HG02571 (cell line): ENCODE measurements around the gene PDE7B.
"Not testable (repeated sequence)": the region's sequence is repeated elsewhere in the genome, so short reads cannot be mapped to it uniquely, and the experiment has no call there.

Source experiments
- ATAC-seq: cut with Tn5 transposase; IDR thresholded peaks from one replicate; pipeline ENCODE4 v1.9.1; 2021; ENCODE audit warnings: mild to moderate bottlenecking, moderate library complexity; ENCODE audit not compliant: unreplicated experiment

Gene PDE7B

DNA sequence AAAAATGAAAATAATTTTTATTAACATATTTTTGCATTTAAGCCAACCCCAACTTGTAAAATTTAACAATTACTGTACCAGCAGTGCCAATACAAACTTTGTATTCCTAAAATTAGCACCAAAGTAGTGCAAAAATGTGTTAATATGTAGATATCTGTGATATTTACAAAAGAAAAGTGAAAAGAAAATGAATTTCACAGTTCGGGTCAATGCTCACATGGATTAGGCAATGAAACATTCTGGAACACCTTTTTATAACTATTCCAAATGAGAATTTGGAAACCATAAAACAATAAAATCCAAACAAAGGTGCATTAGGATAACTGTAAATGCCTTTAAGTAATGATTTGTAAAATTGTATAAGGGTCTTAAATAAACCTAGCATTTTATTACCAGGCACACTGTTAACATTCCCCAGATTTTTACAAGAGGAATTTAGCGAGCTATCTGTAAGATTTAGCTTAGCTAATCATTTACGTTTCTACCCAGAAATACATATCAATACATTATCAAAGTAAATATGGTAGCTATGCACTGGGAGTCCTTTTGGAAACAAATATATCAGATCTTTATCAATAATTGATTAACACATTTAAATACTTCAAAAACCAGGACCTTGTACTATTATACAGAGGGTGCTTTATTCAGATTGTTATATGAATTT lies 286.4 kb downstream of the PDE7B start:
- no peak for ATAC-seq

DNA sequence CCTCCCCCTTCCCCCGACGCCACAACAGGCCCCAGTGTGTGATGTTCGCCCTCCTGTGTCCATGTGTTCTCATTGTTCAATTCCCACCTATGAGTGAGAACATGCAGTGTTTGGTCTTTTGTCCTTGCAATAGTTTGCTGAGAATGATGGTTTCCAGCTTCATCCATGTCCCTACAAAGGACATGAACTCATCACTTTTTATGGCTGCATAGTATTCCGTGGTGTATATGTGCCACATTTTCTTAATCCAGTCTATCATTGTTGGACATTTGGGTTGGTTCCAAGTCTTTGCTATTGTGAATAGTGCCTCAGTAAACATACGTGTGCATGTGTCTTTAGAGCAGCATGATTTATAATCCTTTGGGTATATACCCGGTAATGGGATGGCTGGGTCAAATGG lies 287.6 kb downstream of the PDE7B start:
- not testable (repeated sequence) for ATAC-seq

DNA sequence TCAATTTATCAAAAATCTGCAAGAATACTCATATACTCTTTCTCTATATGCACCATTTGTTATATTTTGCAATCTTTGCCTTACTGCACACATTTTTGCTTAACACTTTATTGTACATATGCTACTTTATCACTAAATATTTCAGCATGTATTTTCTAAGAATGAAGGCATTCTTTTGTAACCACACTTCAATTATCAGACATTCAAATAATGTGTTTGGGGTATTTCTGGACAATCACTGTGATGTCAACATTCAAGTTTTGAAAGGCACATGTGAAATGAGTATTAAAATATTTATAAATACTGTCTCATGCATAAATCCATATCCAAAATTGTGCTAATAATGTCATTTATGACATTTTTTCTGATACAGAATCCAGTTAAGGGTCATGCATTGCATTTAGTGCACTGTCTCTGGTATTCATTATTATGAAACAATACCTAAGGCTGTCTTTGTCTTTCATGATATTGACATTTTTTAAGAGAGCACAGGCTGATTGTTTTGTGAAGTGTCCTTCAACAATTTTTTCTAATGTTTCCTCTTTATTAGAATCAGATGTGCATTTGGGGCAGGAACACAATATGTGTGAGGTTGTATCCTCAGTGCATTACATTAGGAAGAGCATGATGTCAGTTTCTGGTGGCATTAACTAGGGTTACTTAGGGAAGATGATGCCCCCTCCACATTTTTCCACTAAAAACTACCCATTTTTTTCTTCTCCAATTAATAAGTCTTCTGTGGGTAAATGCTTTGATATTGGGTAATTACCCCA lies 292.9 kb downstream of the PDE7B start:
- no peak for ATAC-seq

DNA sequence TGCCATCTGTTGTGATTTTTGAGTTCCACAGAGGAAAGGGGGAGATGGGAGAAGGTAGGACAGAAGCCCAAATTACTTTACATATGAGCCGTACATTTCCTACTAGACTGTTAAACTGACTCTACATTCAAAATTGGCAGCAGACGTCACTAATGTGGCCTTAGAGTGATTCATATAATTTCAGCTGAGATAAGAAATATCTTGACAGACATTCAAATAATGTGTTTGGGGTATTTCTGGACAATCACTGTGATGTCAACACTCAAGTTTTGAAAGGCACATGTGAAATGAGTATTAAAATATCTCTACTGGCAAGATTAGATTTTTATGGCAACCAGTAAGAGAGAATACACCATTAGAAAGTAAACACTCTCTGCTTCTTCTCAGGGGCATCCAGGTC lies 294.6 kb downstream of the PDE7B start:
- ATAC-seq: no peak

DNA sequence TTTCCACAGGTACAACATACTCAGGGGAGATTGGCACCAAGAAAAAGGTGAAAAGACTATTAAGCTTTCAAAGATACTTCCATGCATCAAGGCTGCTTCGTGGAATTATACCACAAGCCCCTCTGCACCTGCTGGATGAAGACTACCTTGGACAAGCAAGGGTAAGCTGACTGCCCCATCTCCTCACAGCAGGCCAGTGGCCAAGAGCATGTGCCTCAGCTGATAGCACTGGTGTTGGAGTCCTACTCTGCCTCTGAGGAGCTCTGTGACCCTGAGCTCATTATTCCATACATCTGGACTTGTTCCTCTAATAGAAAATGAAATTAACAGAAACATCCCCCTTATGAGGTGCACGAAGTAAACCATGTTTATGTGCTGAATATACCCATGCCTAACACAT lies 295.8 kb downstream of the PDE7B start:
- ATAC-seq: no peak

DNA sequence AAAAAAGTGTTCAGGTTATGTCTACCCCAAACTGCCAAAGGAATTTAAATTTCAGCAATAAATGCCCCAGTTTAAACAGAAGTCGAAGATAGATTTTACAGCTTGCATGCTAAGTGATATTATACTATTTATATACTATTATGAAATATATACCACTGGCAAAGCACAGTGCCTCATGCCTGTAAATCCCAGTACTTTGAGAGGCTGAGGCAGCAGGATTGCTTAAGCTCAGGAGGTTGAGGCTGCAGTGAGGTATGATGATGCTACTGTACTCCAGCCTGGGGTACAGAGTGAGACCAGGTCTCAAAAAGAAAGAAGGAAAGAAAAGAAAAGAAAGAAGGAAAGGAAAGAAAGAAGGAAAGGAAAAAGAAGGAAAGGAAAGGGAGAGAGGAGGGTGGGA lies 296.6 kb downstream of the PDE7B start:
- no peak for ATAC-seq

DNA sequence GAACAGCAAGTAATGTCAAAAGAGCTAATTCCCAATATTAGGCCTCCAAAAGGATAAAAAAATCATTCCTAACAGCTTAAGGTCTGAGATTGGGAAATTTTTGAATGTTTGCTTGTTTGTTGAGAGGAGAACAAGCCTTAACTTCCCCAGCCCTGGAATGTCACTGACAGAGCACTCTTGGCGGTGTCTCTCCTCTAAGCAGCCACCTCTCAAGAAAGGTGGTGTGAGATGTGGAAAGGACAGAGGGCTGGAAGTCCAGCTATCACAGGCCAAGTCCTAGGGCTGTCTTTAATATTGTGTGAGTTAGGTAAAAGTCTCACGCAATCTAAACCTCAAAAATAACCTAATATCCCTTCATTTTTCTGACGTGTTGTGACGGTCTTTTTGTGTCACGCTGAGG lies 297.0 kb downstream of the PDE7B start:
- no peak for ATAC-seq

DNA sequence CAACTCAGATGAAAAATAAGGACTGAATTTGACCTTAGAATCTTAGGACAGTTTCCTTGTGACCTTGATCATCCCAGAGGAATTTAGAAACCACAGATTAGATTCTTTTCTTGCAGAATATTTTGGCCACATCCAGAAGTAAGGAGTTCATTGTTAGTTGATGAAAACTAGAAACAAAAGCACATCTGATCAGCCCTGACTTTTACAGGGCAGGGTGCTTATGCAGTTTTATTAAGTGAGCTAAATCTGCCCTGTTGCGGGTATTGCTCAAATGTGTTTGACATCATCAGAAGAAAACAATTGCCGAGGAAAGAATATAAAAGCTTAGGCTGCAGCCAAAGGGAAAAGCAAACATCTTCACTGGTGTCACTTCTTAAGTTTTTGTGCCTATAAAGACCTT lies 297.8 kb downstream of the PDE7B start:
- ATAC-seq: no peak

DNA sequence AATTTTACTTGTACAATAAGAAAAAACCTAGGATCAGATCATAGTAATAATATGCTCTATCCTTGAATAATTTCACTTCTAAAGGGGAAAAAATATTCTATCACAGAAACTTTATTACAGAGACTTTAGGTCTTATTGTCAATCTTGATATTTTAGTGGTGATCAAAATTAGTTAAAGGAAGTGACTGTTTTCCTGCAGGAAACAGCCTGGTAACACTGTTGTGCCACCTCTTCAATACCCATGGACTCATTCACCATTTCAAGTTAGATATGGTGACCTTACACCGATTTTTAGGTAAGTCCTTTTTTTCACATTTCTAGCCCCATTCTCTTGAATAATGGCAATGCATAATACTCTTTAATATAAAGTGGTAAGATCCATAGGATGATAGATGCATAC lies 299.5 kb downstream of the PDE7B start:
- ATAC-seq: no peak

DNA sequence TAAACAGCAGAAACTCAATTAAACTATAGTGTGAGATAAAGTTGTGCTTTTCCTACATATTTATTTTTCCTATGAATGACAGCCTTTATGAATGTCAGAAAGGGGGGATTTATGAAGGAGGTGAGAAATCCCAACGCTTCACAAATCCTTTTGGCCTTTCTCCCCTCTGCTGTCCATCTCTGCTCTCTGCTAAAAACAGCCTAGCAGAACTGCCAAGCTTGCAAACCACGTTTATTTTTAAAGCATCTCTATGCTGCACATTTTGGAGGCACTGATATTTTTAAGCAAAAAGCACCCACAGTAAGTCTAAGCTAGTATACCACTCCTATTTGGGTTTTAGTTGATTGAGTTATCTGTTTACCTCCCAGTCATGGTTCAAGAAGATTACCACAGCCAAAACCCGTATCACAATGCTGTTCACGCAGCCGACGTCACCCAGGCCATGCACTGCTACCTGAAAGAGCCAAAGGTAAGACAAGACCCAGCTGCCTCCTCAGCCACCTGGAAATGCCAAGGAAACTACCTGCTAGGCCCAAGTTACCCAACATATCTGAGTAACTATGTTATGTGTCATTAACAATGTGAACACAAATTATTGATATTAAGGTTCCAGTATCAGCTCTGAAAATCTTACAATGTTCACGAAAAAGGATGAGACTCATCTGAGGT lies 302.3 kb downstream of the PDE7B start:
- no peak for ATAC-seq

DNA sequence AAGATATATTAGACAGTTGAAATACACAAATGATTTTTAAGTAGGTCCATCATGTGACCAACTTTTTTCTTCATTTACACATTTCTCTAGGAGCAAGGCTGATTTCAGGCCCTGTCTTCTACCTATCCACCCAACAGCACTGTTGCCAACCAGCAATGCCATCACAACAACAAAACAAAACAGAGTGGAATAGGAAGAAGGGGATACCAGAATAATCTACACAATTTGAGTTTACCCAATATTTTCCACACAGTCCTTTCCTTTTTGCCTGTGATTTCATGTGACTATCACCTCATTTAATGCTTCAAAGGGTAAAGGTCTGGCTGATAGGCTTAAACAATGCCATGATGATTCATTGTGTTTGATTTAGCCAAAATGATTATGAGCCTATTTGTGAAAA lies 303.7 kb downstream of the PDE7B start:
- ATAC-seq: no peak

DNA sequence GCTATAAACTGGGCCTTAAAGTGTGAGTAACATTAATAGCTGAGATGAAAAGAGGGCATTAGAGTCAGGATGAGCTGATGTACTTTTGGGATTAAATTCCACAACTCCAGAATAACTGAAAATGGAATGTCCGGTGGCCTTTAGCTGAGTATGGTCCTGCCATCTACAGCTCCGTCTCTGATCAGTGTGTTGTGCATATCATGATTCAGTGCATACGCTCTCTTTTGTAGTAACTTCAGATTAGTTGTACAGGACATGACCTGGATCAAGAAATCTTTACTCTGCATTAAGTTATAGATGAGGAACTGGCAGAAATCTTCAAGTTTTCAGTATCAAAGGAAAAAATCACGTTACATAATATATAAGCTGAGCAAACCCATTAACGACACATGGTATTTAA lies 306.2 kb downstream of the PDE7B start:
- ATAC-seq: no peak

DNA sequence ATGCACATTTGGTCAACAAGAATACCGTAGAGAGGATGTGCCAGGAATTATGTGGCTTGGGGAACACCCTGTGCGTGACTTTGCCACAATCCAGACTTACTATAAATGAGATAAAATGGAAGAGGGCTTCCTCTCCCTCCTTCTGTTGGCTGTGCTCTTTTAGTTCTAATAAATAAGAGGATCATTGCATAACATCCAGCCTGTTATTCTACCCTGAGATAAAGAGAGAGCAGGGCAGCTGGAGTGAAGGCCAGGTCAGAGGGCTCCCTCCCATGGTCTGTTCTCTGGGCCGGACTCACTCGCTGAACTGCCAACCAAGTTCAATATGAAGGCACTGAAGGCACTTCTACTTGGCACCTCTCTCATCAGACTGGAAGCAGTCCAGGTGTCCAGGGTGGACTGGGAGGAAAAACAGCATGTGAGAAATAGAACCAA lies 306.9 kb downstream of the PDE7B start:
- no peak for ATAC-seq

DNA sequence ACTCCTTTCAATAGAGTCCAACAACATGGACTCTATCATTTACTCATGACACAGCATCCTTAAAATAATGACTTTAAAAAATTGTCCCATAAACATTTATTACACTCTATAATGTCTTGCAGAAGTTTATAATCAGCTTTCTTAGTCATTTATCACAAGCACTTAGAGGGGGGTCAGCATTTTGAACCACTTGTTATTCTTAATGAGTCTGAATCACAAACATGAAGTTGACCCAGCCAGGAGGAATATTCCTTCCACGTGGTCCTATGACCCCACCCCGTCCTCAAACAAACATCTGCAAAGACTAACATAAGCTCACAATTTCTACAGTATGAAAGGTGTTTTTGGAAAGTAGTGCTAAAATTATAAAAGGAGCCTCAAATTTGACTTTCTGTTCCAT lies 307.5 kb downstream of the PDE7B start:
- no peak for ATAC-seq

DNA sequence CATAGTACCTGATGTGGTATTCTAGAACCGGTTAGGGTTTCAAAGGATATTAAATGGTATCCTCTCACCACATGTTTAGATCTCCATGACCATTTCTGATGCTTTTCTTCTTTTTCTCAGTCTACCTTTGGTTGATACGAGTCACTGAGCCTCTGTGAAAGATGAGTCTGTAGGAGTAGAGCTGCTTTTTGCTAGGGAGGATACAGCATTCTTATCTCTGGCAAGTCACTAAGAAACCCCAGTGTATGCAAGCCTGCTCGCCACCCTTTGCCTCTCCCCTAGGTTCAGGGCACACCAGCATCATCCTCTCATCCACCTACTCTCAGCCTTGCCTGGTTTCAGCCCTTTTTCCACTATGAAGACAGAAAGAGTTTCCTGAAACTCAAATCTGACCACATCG lies 308.7 kb downstream of the PDE7B start:
- no peak for ATAC-seq

DNA sequence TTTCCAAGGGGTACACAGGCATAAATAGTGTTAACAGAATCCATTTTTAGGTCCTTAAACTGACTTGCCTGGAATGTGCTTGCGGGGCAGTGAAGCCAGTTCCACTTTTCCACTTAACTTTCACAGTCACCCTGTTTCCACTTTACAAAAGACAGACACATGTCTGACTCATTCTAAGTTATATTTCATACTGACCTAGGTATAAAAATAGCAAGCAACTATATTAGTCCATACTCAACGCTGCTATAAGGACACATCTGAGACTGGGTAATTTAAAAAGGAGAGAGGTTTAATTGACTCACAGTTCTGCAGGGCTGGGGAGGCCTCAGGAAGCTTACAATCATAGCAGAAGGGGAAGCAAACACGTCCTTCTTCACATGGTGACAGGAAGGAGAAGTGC lies 310.4 kb downstream of the PDE7B start:
- no peak for ATAC-seq

DNA sequence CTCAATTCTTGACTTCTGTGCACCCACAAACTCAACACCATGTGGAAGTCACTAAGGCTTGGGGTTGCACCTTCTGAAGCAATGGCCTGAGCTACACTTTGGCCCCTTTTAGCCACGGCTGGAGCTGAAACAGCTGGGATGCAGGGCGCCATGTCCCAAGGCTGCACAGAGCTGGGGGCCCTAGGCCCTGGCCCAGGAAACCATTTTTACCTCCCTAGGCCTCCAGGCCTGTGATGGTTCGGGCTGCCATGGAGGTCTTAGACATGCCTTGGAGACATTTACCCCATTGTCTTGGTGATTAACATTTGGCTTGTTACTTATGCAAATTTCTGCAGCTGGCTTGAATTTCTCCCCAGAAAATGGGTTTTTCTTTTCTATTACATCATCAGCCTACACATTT lies 311.8 kb downstream of the PDE7B start:
- ATAC-seq: no peak

DNA sequence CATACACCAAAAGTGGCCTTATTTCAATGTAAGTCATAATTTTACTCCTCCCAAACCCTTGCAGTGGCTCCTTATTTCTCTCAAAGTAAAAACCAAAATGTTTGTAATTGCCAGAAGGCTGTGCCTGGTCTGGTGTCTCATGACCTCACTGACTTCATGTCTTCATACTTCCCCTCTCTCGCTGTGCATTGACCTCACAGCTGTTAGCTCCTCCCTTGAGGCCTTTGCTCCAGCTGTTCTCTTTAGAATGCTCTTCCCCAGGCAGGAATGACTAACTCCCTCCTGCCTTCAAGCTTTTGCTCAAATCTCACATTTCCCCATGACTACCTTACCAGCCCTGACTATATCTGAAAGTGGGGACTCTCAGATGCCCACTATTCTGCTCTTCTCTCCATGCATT lies 315.3 kb downstream of the PDE7B start:
- no peak for ATAC-seq

DNA sequence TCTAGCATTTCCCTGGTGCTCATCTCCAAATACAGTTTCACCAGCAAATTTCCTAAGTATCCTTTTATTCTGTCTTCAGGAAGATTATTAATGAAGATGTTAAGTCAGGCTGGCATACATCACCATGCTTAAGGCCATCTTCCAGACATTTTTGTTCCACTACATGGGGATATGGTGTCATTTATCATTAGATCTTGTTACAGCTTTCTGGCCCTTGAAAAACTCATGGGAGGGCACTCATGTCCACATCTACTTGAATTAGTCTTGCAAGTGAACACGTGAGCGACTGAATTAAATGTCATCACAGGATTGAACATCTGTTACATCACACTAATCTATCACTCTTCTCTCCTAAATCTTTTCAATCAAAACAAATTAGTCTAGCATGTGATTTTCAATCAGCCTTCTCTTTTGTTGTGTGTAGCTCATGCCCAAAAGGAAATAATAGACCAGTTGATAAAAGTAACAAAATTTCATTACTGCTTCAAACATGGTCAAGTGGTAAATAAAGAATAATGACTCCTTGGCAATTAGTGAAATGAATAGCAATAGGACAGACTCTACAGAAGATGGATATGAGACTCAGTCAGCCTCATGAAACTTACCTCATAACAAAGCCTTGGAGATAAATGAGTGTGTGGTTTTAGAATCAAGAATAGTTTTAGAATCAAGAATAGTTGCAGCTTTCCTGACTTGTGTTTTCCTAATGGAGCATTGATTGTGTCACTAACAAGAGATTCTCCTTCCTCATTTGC lies 318.1 kb downstream of the PDE7B start:
- ATAC-seq: no peak

DNA sequence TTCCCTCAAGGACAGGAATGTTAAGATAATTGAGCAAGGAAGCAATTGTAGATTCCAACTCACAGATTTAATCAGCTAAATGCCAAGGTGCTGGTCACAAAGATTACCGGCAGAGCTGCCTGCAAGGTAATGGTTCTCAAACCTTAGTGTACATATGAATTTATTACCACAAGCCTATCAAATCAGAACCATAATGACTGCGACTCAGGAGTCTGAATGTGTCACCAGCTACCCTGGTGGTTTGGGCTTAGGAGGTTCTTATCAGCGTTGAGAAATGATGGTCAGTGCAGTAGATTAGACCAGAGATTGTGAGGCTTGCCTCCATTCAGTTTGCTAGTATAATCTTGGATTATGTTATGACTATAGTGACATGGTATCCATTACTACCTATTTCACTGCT lies 319.7 kb downstream of the PDE7B start:
- no peak for ATAC-seq
